ENCODE results near the gene HOXB4.
A peak's percentile ranks its signal among the peaks of the same experiment; 100 is the strongest.

HOXB4 gene

DNA sequence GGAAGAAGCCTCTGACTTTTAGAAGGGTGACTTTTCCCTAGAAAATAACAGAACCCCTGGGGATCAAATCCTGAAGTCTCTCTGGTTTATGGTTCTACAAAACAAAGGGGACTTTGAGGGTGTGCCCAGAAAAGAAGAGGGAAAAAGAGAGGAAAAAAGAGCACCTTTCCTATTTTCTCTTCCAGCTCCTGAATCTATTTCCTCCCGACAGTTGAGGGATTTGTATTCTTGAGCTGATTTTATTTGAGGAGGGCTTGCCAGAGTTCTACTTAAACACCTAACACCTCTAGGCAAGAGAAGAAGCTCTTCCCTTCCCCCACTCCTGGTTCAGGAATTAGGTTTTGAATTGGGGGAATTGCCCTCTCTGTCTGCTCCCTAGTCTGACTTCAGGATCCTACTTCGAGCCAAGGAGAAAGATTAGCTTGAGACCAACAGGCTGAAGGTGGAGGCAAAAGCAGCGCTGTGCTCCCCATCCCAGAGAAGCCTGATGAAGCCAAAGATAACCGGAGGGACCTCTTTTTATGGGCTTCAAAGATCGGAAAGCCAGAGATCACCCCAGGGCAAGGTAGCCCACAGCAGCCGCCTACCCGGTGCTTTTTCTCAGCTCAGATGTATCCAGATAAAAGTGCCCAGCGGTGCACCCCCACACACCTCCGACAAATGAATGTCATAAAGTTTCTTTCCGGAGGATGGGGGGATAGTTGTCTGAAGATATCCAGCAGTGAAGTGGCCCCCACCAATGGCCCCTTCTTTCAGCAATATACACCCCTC lies 11.1 kb upstream of the HOXB4 start:
- no peak for DNase-seq

- DNase-seq, result no peak
Measured at GRCh38 chr17:48588528-48588927, 10.4 kb upstream of the HOXB4 start.

DNA sequence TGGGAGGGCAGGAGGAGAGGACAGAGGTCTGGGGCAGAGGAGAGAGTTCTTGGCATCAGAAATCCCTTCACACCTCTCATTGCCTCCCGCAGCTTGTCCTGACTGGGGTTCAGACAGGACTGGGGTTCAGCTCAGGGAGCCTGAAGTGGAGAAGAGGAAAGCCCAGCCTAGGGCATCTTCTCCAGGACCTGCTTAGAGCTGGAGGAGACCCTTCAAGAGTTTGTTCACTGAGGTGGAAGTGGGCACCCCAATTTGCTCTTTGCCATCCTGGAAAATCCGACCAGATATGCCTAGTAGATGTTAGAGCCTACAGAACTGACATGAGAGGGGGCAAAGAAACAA lies 9.9 kb upstream of the HOXB4 start:
- DNase-seq, result no peak

- DNase-seq, result no peak
Measured at GRCh38 chr17:48587276-48588073, 9.3 kb upstream of the HOXB4 start.

DNA sequence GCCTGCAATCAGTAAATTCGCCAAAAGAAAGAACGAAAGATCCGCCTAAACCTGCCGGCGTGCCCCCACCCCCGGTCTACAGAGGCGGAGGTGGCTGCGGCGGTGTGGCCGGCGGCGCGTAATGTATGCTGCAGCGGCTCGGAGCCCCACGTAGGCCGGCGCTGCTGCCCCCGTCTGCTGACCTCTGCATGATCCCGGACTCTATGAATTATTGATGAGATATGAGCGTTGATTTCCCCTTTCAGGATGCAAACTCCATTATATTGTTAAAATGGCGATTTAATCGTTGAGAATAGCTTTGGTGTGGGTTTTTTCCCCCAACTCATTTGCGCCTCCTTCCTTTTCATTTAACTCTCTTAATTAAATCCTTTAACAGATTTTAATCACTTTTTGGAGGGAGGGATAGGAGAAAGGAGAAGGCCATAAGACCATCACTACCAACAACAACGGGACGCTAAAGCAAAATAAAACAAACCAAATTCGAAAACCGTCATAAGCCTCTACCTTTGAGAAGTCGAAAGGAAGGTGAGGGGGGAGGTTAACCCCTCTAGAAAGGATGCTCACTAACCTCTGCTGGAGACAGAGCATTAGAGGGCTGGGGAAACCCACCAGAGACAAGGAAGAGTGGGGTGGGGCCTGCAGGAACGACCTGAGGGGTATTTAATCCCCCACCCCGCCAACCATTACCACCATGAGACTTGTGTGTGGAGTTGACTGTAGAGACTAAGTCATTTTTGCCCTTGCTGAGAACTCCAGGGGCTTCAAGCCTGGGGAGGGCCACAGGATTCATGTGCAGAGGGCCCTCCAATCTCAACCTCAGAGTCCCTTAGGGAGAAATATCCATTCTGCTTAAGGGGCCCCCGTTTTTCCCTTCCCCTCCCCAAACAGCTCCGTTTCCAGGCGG lies 8.5 kb upstream of the HOXB4 start:
- peak; percentile 24 for DNase-seq

- no peak for DNase-seq
Measured at GRCh38 chr17:48584223-48584741, 6.1 kb upstream of the HOXB4 start.

DNA sequence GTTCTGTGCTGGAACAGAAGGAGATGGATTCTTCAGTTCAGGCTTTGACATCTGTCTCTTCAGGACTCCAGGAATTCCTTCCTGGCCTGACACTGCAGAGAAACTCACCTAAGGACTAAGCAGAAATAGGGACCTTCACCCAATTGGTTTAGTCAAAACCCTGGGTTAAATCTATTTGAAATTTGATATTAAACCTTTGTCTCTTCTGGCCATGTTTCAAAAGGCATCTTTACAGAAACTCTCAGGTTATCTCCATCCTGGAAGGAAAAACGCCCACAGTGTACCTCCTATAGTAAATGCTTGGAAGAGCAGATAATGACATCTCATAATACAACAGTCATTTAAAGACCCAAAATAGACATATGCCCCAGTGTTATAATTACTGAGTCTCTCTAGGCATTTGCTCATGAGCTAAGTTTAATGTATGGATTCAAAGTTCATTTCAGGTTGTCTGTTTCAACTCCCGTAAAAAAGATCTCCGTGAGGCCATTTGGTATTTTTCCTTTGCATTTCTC lies 5.6 kb upstream of the HOXB4 start:
- no peak for DNase-seq

- DNase-seq, result no peak
Measured at GRCh38 chr17:48582750-48583069, 4.6 kb upstream of the HOXB4 start.

DNA sequence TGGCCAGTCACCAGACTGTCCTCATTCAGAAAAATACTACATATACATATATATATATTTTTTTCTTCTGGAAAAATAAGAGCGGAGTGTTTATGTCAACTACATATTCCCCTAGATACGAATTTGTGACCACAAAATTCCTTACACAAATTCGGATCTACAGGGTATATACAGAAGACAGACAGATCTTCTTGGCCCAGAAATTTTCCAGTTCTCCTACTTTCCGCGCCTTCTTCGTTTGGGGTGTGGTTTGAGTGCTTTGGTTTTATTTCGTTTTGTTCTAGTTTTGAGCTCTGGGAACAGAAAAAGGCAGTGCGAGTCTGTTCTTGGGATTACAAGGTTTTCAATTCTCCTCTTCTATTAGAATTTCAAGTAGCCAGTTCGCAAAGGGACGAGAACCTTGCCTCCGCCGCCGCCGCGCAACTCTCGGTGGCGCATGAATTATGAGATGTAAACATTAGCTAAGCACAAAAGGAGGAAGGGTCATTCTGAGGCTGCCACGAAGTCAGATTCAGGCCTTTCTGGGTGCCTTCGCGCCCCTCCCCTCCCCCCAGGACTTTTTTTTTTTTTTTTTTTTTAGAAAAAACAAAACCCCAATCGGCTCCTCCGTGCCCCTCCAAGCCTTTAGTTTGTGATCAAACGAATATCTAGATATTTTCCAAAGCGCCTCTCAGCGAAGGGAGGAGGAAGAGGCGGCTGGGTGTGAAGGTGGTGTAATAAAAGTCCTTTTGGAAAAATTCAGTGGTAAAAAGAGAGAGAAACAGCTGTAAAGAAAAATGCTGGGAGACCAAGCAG lies 1.8 kb upstream of the HOXB4 start:
- DNase-seq, result no peak

DNA sequence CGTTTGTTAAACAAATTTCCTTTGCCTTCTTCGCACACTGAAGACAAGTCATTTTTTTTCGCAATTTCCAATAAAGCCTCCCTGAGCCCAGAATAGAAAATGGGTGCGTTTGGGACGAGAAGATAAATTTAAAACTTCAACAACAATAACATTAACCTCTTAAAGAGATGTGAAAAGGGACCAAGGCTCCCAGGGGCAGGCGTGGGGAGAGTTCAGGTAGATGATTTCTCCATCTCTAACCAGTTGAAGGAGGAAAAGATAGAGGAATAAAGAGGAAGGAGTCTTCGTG lies 1.3 kb upstream of the HOXB4 start:
- no peak for DNase-seq

- no peak for DNase-seq
Measured at GRCh38 chr17:48578616-48579470, 693 bp upstream of the HOXB4 start.

DNA sequence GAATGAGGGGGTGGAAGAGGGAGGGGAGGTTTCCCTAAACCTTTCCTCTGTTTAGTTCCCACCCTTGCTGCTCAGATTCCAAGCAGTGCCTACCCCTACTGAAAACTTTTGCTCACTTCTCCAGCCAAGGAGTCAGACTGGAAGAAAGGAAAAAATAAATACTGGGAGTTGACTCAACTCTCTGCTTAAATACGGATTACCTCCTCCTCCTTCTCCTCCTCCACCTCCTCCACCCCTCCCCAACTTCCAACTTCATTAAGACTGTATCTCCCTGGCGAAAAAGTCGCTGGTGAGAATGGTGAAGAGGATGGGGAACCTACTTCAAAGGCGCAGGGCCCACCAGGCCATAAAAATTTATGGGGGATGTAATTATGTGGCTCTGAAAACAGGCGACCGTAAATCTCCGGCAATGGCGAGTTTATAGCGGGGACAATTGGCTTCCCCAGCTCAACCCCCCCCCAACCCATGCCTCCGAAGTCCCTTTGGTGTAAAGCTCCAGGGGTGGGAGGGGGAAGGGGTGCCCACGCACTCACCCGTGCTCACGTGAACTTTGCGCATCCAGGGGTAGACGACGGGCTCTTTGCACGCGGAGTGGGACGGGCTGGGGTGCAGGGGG lies 712 bp downstream of the HOXB4 start:
- DNase-seq, result no peak

DNA sequence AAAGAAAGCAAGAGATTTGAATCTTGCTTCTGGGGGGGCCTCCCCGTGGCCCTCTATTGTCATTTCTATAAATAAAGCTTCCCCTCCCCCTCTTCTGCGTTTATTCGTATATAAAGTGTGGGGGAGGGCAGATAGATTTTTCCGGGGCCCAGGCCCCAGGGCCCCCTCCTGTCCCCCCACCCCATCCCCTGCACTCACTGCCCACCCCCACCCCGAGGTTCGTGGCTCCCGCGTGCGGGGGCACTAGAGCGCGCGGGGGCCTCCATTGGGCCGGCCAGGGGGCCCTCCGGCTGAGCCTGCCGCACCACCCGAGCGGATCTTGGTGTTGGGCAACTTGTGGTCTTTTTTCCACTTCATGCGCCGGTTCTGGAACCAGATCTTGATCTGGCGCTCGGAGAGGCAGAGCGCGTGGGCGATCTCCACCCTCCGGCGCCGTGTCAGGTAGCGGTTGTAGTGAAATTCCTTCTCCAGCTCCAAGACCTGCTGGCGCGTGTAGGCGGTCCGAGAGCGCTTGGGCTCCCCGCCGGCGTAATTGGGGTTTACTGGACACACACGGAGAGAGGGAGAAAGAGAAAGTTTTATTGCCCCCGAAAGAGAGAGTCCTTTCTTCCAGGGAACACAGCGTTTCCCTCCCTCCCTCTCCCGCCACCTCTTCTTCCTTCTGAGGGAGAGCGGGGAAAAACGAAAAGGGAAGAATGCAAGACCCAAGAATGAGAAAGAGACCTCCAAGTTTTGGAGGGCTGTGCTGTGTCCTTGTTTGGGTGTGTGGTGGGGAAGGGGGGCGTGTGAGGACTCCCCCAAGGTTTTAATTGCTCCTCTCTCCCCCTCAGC lies 1.5 kb downstream of the HOXB4 start:
- no peak for DNase-seq

- DNase-seq, result no peak
Measured at GRCh38 chr17:48575673-48576478, 2.3 kb downstream of the HOXB4 start.

DNA sequence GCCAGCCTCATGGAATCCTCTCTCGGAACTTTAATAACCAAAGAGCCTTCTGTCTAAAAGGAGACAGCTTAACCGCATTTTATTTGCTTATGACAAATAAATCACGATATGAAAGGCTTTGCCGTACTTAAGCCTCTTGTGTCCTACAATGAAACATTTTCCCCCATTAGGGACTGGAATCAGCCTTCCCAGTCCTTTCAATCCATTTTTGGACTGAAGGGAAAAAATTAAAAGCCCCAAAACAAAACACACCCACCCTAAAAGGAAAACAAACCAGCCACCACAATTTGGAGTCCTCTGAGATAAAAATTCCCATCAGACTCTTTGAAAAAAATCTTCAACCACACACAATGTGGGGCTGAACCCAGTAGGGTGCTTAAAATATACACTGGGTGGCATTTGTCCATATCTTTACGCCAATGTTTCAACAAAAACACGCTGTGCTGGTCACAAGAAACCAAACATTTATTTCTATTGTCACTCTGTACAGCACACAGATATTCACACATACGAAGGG lies 3.0 kb downstream of the HOXB4 start:
- DNase-seq, result no peak

DNA sequence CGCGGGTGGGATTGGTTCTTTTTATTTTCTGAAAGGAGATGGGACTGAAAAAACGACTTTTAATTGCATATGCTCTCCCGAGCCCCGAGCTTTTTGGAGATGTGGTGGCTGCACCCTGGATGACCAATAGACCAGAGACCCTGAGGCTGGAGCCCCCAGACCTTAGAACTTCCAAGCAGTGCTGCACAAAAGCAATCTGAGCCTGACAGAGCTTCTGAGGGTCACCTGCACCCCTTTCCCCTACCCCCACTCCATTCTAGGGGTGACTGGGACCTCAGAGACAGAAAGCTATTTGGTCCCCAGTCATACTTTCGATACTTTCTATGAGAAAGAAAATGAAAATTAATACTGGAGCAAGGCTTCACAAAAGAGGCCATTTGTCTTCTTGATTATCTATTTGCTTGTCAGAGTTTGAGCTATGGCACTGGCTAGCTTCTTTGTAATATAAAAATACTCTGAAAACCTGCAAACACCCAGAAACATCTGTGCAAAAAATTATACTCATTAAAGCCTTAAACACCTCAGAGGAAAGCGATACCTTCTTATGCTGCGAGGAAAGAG lies 3.6 kb downstream of the HOXB4 start:
- no peak for DNase-seq

DNA sequence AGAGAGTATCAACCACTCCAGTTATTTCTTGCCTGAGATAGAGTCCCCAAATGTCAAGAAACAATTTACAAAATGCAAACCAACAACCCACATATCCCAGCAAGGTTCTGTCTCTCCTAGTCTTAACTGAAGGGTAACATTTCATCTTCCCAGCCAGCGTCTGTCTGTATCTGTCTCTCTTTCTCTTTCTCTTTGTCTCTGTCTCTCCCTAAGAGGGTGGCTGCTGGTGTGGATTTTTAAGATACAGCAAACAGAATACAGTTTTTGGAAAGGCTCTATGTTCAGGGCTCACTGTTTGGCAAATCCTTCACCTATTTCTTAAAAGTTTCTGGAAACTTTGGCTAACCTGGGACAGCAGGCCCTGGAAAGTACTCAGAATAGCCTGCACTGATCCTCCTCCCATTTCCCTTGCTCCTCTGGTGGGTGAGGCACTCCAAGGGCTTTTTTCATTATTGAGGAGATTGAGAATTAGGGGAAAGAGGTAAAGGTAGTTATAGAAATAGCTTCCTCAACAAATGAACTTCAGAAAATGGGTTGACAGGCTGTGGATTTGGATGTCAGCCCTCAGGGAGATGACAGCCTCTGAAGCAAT lies 6.2 kb downstream of the HOXB4 start:
- DNase-seq, result no peak

Data from NCI-H748 treated with DMSO at 0.1 percent for 48 hours (cell line).